WTC11 (cell line): Measurements from ENCODE around the gene CA5A. TPM values are rescaled to one million over a fixed set of nuclear protein-coding genes. Genes with fewer than 3 reads are reported as not detected.

ENCODE experiments used
- ATAC-seq: fragments of 200-7000 bp; cut with Tn5 transposase; 2 replicates; pipeline ENCODE4 v1.10.0; 2021; ENCODE audit warnings: mild to moderate bottlenecking, moderate library complexity
- CTCF ChIA-PET: fragments of 300-600 bp; sonication (Branson Sonifier 250); formaldehyde crosslinking; loops from one replicate; lab custom pipeline; 2021; ENCODE audit warnings: antibody characterized with exemption; lab: Charles Lee
- POLR2A ChIA-PET: fragments of 350-600 bp; sonication (Branson Sonifier 250); formaldehyde crosslinking; loops from one replicate; lab custom pipeline; 2021; ENCODE audit warnings: antibody characterized with exemption; lab: Charles Lee
- DNase-seq: peaks from one replicate; pipeline ENCODE4 v3.0.0; 2021; ENCODE audit warnings: low spot score
- H3K27ac Mint-ChIP-seq: 2 replicates; pipeline ENCODE4 v1.8.0; 2021; ENCODE audit warnings: mixed read lengths
- H3K27me3 Mint-ChIP-seq: 2 replicates; pipeline ENCODE4 v1.8.0; 2021; ENCODE audit warnings: low read depth, mild to moderate bottlenecking, moderate library complexity, mixed read lengths
- H3K36me3 Mint-ChIP-seq: 2 replicates; pipeline ENCODE4 v1.8.0; 2021; ENCODE audit warnings: mixed read lengths
- H3K4me1 Mint-ChIP-seq: 2 replicates; pipeline ENCODE4 v1.8.0; 2022; ENCODE audit warnings: mixed read lengths
- H3K4me3 Mint-ChIP-seq: 2 replicates; pipeline ENCODE4 v1.8.0; 2021; ENCODE audit warnings: mild to moderate bottlenecking, moderate library complexity, mixed read lengths
- H3K9me3 Mint-ChIP-seq: 2 replicates; pipeline ENCODE4 v1.8.0; 2021; ENCODE audit warnings: mixed read lengths
- ATF3 ChIP-seq: sonication (generic); formaldehyde crosslinking; conservative IDR thresholded peaks from 2 replicates; pipeline ENCODE4 v1.8.1; 2022; ENCODE audit warnings: mild to moderate bottlenecking, missing genetic modification reagents
- CREB1 ChIP-seq: sonication (generic); formaldehyde crosslinking; IDR thresholded peaks from 2 replicates; pipeline ENCODE4 v1.8.0; 2023; ENCODE audit warnings: mild to moderate bottlenecking, missing genetic modification reagents
- ELF4 ChIP-seq: sonication (generic); formaldehyde crosslinking; IDR thresholded peaks from 2 replicates; pipeline ENCODE4 v1.8.1; 2022; ENCODE audit warnings: low read depth, mild to moderate bottlenecking, moderate library complexity, missing genetic modification reagents
- FOXK1 ChIP-seq: sonication (generic); formaldehyde crosslinking; IDR thresholded peaks from 2 replicates; pipeline ENCODE4 v1.8.0; 2022; ENCODE audit warnings: mild to moderate bottlenecking, moderate library complexity, missing genetic modification reagents
- HMGA2 ChIP-seq: fragments of 250-450 bp; sonication (Bioruptor Pico); IDR thresholded peaks from 2 replicates; pipeline ENCODE4 v1.4.0; 2021; ENCODE audit warnings: mild to moderate bottlenecking, moderate library complexity
- KAT7 ChIP-seq: sonication (generic); formaldehyde crosslinking; IDR thresholded peaks from 2 replicates; pipeline ENCODE4 v1.8.1; 2023; ENCODE audit warnings: missing genetic modification reagents, mild to moderate bottlenecking, borderline replicate concordance
- MXD4 ChIP-seq: fragments of 250-450 bp; sonication (Bioruptor Pico); IDR thresholded peaks from 2 replicates; pipeline ENCODE4 v1.8.0; 2021; ENCODE audit warnings: mild to moderate bottlenecking, moderate library complexity, borderline replicate concordance
- NFATC4 ChIP-seq: fragments of 250-450 bp; sonication (Bioruptor Pico); IDR thresholded peaks from 2 replicates; pipeline ENCODE4 v1.9.0; 2021; ENCODE audit warnings: mild to moderate bottlenecking
- NFYB ChIP-seq: sonication (generic); formaldehyde crosslinking; conservative IDR thresholded peaks from 2 replicates; pipeline ENCODE4 v1.8.0; 2022; ENCODE audit warnings: low read depth, missing genetic modification reagents
- NR1H2 ChIP-seq: sonication (generic); formaldehyde crosslinking; IDR thresholded peaks from 2 replicates; pipeline ENCODE4 v1.9.0; 2021; ENCODE audit warnings: mild to moderate bottlenecking, moderate library complexity, missing genetic modification reagents
- NR2C2 ChIP-seq: sonication (generic); formaldehyde crosslinking; IDR thresholded peaks from 2 replicates; pipeline ENCODE4 v1.8.0; 2022; ENCODE audit warnings: mild to moderate bottlenecking, missing genetic modification reagents
- PRRX2 ChIP-seq: fragments of 250-450 bp; sonication (Bioruptor Pico); IDR thresholded peaks from 2 replicates; pipeline ENCODE4 v1.8.0; 2021; ENCODE audit warnings: mild to moderate bottlenecking
- SMAD4 ChIP-seq: sonication (generic); formaldehyde crosslinking; IDR thresholded peaks from 2 replicates; pipeline ENCODE4 v1.8.0; 2022; ENCODE audit warnings: mild to moderate bottlenecking, missing genetic modification reagents
- SP1 ChIP-seq: sonication (generic); formaldehyde crosslinking; conservative IDR thresholded peaks from 2 replicates; pipeline ENCODE4 v1.8.1; 2022; ENCODE audit warnings: missing genetic modification reagents
- TEAD4 ChIP-seq: sonication (generic); formaldehyde crosslinking; IDR thresholded peaks from 2 replicates; pipeline ENCODE4 v1.8.0; 2022; ENCODE audit warnings: mild to moderate bottlenecking, missing genetic modification reagents
- USF1 ChIP-seq: sonication (generic); formaldehyde crosslinking; IDR thresholded peaks from 2 replicates; pipeline ENCODE4 v1.8.0; 2022; ENCODE audit warnings: mild to moderate bottlenecking, missing genetic modification reagents
- ZBTB43 ChIP-seq: sonication (generic); formaldehyde crosslinking; IDR thresholded peaks from 2 replicates; pipeline ENCODE4 v1.8.1; 2023; ENCODE audit warnings: mild to moderate bottlenecking, missing genetic modification reagents
- ZNF121 ChIP-seq: sonication (generic); formaldehyde crosslinking; IDR thresholded peaks from 2 replicates; pipeline ENCODE4 v1.8.0; 2023; ENCODE audit warnings: missing genetic modification reagents
- ZNF219 ChIP-seq: sonication (generic); formaldehyde crosslinking; IDR thresholded peaks from 2 replicates; pipeline ENCODE4 v1.8.0; 2023; ENCODE audit warnings: missing genetic modification reagents, mild to moderate bottlenecking, borderline replicate concordance
- ZNF263 ChIP-seq: sonication (generic); formaldehyde crosslinking; IDR thresholded peaks from 2 replicates; pipeline ENCODE4 v1.8.1; 2022; ENCODE audit warnings: low read depth, mild to moderate bottlenecking, moderate library complexity, missing genetic modification reagents
- ZNF532 ChIP-seq: fragments of 250-450 bp; sonication (Bioruptor Pico); IDR thresholded peaks from 2 replicates; pipeline ENCODE4 v1.9.0; 2021; ENCODE audit warnings: mild to moderate bottlenecking, borderline replicate concordance
- total RNA-seq: library from RNA; stranded (reverse); gene quantifications from 3 replicates; pipeline ENCODE4 v1.2.3, GENCODE V29; 2021

Gene CA5A
- total RNA-seq, 1 experiment from 2014 or later: not detected

- ChIA-PET POLR2A (no interaction called here), CTCF (interaction anchor here (1.0 kb wide), 1 partner anchor 147 kb away, joined by 3 read pairs; no protein-coding TSS in a partner anchor)
- Mint-ChIP-seq H3K4me1 (peaks cover 2% of the 10 kb centered on the region), H3K4me3 (no peak overlapping the region), H3K27ac (no peak overlapping the region), H3K9me3 (no peaks in the 10 kb centered on the region; the same call in 1 of the 2 replicates), H3K36me3 (no peaks in the 10 kb centered on the region), H3K27me3 (no peaks in the 10 kb centered on the region)
- no peak for DNase-seq
- peak; percentile 22; the same call in 1 of the 2 replicates for ATAC-seq
- TF ChIP-seq ZNF263 (CRISPR knock-in tag) (peak; percentile 48; the same call in 1 of the 2 replicates), ATF3 (CRISPR knock-in tag) (no peak)
These were observed 17.3 kb downstream of the CA5A start for GRCh38 chr16:87918866-87919680.

- POLR2A ChIA-PET: no interaction called here
- DNase-seq: no peak
- Mint-ChIP-seq H3K4me3 (no peak overlapping the region), H3K9me3 (no peaks in the 10 kb centered on the region; the same call in 1 of the 2 replicates), H3K36me3 (no peaks in the 10 kb centered on the region), H3K27me3 (no peaks in the 10 kb centered on the region), H3K4me1 (no peaks in the 10 kb centered on the region; the same call in 1 of the 2 replicates), H3K27ac (no peak overlapping the region)
- TF ChIP-seq NR2C2 (CRISPR knock-in tag): no peak
- no peak for TF ChIP-seq ZNF219 (CRISPR knock-in tag)
- TF ChIP-seq HMGA2 (CRISPR knock-in tag): no peak
- TF ChIP-seq CREB1: no peak
- TF ChIP-seq TEAD4 (CRISPR knock-in tag): no peak
- TF ChIP-seq MXD4: no peak
- no peak for TF ChIP-seq PRRX2
- TF ChIP-seq NFATC4 (CRISPR knock-in tag): no peak
- no peak for TF ChIP-seq ELF4 (CRISPR knock-in tag)
- TF ChIP-seq SP1 (CRISPR knock-in tag): no peak
- no peak for TF ChIP-seq NR1H2
- no peak for TF ChIP-seq NFYB (CRISPR knock-in tag)
- TF ChIP-seq KAT7 (CRISPR knock-in tag): no peak
- TF ChIP-seq FOXK1 (CRISPR knock-in tag): no peak
- no peak for TF ChIP-seq ZNF121 (CRISPR knock-in tag)
- no peak for TF ChIP-seq ZNF532 (CRISPR knock-in tag)
- no peak for TF ChIP-seq SMAD4
- TF ChIP-seq USF1 (CRISPR knock-in tag): no peak
- no peak for TF ChIP-seq ZBTB43 (CRISPR knock-in tag)
- TF ChIP-seq, all 79 proteins: peak for 0
- ATAC-seq: no peak
- CTCF ChIA-PET: interaction anchor here (0.6 kb wide), 1 partner anchor 166 kb away, joined by 5 read pairs; no protein-coding TSS in a partner anchor
These were observed 18.0 kb downstream of the CA5A start for GRCh38 chr16:87918338-87918737.
